MM.1S (cell line): ENCODE results near the gene ADAMTS15.

Source experiments
- EZH2 ChIP-seq: fragments of 300-600 bp; sonication (generic); optimal IDR thresholded peaks from 2 replicates; pipeline ENCODE3; 2017; ENCODE audit warnings: low read depth, mild to moderate bottlenecking, antibody characterized with exemption, low read length, mixed read lengths
- EZH2phosphoT487 ChIP-seq: fragments of 300-600 bp; sonication (generic); IDR thresholded peaks from 2 replicates; pipeline ENCODE4 v1.6.1; 2018; ENCODE audit warnings: antibody characterized with exemption, low read length
- TF ChIP-seq, protein P1 (sequence below): fragments of 300-600 bp; sonication (generic); IDR thresholded peaks from 2 replicates; pipeline ENCODE4 v1.5.1; 2016; ENCODE audit warnings: antibody characterized with exemption, low read length, mixed read lengths

DNA sequence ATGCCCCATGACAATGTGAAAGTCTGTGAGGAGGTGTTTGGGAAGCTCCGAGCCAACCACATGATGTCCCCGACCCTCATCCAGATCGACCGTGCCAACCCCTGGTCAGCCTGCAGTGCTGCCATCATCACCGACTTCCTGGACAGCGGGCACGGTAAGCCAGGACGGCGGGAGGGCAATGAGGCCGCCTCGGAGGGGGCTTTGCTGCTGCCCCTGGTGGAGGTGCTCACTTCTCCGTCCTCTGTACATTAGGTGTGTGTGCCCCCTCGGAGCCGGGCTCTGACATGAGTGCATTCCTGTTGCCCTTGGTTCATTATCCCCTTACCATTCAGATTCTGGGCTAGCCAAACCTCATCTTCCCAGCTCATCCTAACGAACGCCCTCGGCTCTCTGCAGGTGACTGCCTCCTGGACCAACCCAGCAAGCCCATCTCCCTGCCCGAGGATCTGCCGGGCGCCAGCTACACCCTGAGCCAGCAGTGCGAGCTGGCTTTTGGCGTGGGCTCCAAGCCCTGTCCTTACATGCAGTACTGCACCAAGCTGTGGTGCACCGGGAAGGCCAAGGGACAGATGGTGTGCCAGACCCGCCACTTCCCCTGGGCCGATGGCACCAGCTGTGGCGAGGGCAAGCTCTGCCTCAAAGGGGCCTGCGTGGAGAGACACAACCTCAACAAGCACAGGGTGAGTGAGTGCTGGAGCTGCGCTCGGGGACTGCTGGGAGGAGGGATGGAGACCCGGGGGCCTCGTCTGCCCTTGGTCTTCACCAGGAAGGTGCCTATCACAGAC, 13.8 kb downstream of the ADAMTS15 start:
- TF ChIP-seq, protein P1, sequence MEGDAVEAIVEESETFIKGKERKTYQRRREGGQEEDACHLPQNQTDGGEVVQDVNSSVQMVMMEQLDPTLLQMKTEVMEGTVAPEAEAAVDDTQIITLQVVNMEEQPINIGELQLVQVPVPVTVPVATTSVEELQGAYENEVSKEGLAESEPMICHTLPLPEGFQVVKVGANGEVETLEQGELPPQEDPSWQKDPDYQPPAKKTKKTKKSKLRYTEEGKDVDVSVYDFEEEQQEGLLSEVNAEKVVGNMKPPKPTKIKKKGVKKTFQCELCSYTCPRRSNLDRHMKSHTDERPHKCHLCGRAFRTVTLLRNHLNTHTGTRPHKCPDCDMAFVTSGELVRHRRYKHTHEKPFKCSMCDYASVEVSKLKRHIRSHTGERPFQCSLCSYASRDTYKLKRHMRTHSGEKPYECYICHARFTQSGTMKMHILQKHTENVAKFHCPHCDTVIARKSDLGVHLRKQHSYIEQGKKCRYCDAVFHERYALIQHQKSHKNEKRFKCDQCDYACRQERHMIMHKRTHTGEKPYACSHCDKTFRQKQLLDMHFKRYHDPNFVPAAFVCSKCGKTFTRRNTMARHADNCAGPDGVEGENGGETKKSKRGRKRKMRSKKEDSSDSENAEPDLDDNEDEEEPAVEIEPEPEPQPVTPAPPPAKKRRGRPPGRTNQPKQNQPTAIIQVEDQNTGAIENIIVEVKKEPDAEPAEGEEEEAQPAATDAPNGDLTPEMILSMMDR, result no peak
- TF ChIP-seq EZH2phosphoT487 (no peak), EZH2 (no peak)
